GM19043 (cell line): ENCODE results near the gene ST6GALNAC5.
"Not testable (repeated sequence)": the region's sequence is repeated elsewhere in the genome, so short reads cannot be mapped to it uniquely, and the experiment has no call there.

Experiments used
- ATAC-seq: cut with Tn5 transposase; IDR thresholded peaks from one replicate; pipeline ENCODE4 v1.9.1; 2021; ENCODE audit warnings: low read depth; ENCODE audit not compliant: unreplicated experiment

Gene ST6GALNAC5

DNA sequence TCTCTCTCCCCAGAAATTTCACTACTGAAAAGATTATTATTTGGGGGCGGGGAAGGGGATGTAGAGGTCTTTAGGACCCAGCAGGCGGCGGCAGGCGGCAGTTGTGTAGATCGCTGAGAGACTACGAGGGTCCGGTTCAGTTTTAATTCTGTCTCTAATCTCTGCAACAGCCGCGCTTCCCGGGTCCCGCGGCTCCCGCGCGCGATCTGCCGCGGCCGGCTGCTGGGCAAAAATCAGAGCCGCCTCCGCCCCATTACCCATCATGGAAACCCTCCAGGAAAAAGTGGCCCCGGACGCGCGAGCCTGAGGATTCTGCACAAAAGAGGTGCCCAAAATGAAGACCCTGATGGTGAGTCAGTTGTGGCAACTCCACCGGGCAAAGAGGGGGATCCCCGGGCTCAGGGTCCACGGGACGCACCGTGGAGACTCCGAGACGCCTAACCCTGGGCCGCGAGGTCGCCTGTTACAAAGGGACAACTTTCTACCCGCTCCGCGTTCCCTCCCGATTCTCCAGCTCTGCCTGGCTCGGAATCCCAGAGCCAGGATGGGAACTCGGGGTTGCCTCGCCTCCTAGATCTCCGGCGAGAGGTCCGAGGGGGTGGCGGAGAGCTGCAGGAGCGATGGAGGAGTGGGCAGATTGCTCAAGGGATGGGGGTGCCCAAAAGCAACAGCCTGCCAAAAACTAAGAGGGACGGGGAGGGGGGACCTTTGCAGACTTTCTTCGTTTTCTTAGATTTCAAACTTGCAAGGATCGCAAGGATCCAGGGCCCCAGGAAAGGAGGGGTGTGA, at the start of gene ST6GALNAC5:
TSS of gene ST6GALNAC5 (plus strand) at position 139 of the 789 bp plus-strand sequence.
- ATAC-seq = no peak

DNA sequence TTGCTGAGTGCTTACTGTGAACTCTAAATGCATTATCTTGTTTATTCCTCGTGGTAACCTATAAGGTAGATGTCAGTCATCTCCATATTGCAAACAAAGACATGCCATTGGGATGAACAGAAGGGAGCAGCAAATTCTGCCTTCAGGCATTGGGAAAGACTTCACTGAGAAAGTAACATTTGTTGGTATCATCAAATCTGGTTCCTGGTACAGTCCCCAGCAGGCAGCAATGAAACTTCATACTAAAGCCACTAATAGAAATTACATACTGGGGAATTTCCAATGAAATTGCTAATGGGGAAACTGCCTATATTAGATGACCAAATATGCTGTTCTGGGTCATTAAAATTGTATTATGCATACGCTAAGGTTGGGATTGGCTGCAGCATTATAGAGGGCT, 47.3 kb upstream of the ST6GALNAC5 start:
- no peak for ATAC-seq

DNA sequence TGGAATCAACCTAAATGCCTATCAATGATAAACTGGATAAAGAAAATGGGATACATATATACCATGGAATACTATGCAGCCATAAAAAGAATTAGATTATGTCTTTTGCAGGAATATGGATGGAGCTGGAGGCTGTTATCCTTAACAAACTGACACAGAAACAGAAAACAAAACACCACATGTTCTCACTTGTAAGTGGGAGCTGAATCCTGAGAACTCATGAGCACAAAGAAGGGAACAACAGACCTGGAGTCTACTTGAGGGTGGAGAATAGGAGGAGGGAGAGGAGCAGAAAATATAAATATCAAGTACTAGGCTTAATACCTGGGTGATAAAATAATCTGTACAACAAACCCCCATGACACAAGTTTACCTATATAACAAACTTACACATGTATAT, 44.3 kb upstream of the ST6GALNAC5 start:
- not testable (repeated sequence) for ATAC-seq

DNA sequence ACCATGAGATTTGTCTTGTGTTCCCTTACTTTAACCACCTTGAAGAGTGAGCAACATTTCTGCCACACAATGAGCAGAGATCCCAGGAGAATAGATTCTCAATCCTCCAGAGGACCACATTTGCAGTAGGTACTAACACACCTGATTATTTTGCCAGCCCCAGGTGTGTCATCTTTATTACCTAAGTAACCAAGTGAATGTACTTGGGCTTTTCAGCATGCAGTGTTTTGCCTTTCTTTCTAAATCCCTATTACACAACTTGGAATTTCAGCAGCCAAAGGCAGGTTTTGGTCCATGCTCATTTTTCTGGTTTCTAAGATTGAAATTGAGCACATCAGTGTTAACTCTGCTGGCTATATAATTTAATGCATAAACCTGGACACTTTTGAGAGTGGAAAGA, 43.2 kb upstream of the ST6GALNAC5 start:
- no peak for ATAC-seq

GRCh38 chr1:76826072-76826845, 41.0 kb upstream of the ST6GALNAC5 start:
- ATAC-seq = no peak

GRCh38 chr1:76827066-76827465, 40.2 kb upstream of the ST6GALNAC5 start:
- no peak for ATAC-seq

GRCh38 chr1:76830373-76830772, 36.9 kb upstream of the ST6GALNAC5 start:
- no peak for ATAC-seq

- ATAC-seq = no peak
These were observed 34.8 kb upstream of the ST6GALNAC5 start for GRCh38 chr1:76832521-76832920.

- no peak for ATAC-seq
These were observed 34.1 kb upstream of the ST6GALNAC5 start for GRCh38 chr1:76833151-76833550.

GRCh38 chr1:76833856-76834255, 33.4 kb upstream of the ST6GALNAC5 start:
- ATAC-seq = no peak

GRCh38 chr1:76835203-76835602, 32.1 kb upstream of the ST6GALNAC5 start:
- no peak for ATAC-seq

DNA sequence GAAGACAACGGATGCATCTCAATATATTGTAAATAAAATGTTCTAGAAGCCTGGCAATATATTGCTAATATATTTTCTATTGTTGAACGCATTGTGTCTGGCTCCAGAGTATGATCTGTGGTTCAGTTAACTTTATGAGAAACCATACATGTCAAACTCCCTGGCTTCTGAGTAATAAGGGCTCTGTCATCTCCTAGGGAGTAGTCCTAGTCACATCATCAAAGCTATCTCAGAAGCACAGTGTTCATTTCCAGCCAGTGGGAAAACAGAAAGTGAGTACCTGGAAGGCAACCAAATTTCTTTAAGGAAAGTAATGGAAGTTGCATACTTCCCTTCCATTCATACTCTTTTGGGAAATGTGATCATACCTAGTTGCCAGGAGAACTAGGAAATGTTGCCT, 27.0 kb upstream of the ST6GALNAC5 start:
- ATAC-seq = no peak

- no peak for ATAC-seq
These were observed 25.8 kb upstream of the ST6GALNAC5 start for GRCh38 chr1:76841460-76841859.

DNA sequence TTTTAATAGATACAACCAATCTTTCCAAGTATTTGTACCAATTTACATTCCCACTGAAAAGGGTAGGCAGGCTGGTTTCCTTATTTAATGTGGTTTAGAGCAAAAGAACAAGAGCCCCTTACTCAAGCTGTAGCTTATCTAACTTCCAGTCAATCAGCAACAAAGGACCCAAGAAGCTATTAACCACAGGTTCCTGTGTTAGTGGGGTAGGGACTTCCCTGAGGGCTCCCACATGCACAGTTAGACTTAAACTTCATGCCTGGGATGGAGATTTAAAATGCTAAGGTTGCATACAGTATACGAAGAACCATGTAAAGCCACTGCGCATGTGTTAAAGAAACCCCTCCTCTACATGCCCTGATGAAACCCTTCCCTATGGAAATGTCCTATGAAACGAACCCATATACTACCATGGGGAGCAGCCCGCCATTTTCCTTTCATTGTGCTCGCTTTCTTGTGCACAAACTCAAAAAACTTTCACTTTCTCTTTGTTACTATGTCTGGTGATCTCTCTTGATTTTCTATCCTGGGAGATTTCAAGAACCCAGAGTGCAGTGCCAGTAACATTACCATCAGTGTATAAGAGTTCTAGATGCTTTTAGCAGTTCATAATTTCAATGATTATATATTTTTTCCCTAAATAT, 23.3 kb upstream of the ST6GALNAC5 start:
- no peak for ATAC-seq

DNA sequence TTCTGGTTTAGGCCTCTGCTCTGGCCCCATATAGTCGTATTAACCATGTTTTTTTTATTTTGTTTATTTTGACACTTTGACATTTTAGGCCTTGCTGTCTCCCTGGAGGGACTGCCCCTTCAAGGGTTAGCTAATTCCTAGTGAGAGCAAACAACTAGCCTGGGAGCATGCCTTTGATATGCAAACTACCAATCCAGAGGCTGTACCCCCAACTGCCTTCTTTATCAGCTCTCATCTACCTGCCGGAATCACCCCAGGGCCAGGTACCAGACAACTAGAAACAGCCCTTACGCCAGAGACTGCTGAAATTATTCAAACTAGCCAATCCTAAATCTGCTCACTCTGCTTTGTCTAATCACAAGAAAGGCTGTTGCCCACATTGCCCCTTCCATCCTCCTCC, 13.0 kb upstream of the ST6GALNAC5 start:
- ATAC-seq = no peak

DNA sequence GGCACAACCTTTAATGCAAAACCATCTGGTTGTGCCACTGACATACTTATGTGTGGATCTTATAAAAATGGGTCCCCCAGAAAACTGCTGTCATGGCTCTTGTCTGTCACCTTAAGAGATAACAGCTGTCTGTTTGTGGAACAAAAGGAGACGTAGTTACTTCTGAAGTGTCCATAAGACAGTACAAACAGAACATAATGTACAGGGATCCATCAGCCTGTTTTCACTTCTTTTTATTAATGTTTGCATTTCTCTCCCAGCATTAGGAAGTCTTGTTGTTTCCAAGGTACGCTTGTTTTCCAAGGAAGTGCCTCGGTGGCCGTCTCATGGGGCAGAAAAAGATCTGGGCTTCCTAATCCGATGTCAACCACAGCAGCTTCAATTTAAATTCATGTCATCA, 11.2 kb upstream of the ST6GALNAC5 start:
- no peak for ATAC-seq

DNA sequence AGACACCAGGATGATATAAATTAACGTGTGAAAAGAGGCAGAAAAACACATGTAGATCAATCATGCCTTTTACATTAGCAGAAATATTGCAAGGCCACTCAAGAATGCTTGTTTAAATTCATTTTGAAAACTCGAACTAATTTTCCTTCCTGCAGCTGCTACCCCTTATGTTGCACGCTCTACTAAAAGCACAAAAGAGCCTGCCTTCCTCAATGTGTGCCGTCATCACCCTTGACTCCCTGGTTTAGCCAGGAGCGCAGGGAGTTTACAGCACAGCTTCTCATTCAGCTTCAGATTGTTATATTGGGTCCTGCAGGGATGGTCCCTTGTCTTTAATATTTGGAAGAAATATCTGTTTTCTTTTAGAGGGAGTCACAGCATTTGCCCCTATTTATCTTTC, 10.1 kb upstream of the ST6GALNAC5 start:
- no peak for ATAC-seq

- ATAC-seq = no peak
These were observed 9.3 kb upstream of the ST6GALNAC5 start for GRCh38 chr1:76857973-76858372.

GRCh38 chr1:76861149-76861548, 6.1 kb upstream of the ST6GALNAC5 start:
- ATAC-seq = no peak

GRCh38 chr1:76862447-76862846, 4.8 kb upstream of the ST6GALNAC5 start:
- ATAC-seq = no peak

DNA sequence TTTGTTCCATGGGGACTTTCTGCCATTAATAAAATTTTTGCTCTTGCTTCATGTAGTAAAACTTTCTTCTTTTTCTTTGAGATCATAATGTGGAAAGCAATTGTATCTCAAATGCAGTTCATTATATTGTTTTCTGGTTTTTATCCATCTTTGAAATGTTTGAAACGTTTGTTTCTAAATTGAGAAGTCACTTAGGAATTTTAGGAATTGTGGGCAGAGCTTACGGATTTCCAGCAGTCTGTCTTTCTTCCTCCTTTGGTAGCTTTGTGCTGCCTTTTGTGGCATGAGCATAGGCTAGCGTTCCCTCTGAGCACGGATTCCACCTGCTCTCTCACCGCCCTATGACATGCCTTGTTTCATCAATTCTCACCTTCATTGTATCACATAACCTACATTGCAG, 2.9 kb upstream of the ST6GALNAC5 start:
- ATAC-seq = no peak
